Fibroblast of skin of right biceps (primary cell): ENCODE data around the gene FAM43A.

Source experiments
- DNase-seq: peaks from one replicate; pipeline ENCODE4 v3.0.0-alpha.2; 2013

Gene FAM43A

GRCh38 chr3:194685718-194686413 is at the start of gene FAM43A:
Gene FAM43A (plus strand): TSS chr3:194685883. CDS start chr3:194686827, 944 bp downstream.
- peak; percentile 96 for DNase-seq

GRCh38 chr3:194637066-194637465 is 48.6 kb upstream of the FAM43A start:
- DNase-seq, result no peak

GRCh38 chr3:194637541-194638400 is 47.9 kb upstream of the FAM43A start:
- DNase-seq, result no peak

- DNase-seq, result no peak
Measured at GRCh38 chr3:194638991-194639605, 46.6 kb upstream of the FAM43A start.

- DNase-seq, result peak; percentile 23
Measured at GRCh38 chr3:194640829-194641228, 44.9 kb upstream of the FAM43A start.

GRCh38 chr3:194642769-194643168 is 42.9 kb upstream of the FAM43A start:
- DNase-seq, result no peak

GRCh38 chr3:194647747-194648146 is 37.9 kb upstream of the FAM43A start:
- no peak for DNase-seq

- DNase-seq, result peak; percentile 32
Measured at GRCh38 chr3:194654443-194654842, 31.2 kb upstream of the FAM43A start.

GRCh38 chr3:194657439-194657838 is 28.2 kb upstream of the FAM43A start:
- DNase-seq, result no peak

GRCh38 chr3:194658477-194659242 is 27.0 kb upstream of the FAM43A start:
- no peak for DNase-seq

- DNase-seq, result no peak
Measured at GRCh38 chr3:194659778-194660177, 25.9 kb upstream of the FAM43A start.

GRCh38 chr3:194661374-194661773 is 24.3 kb upstream of the FAM43A start:
- no peak for DNase-seq

GRCh38 chr3:194661946-194662345 is 23.7 kb upstream of the FAM43A start:
- DNase-seq, result no peak

- DNase-seq, result no peak
Measured at GRCh38 chr3:194664857-194665256, 20.8 kb upstream of the FAM43A start.

- DNase-seq, result no peak
Measured at GRCh38 chr3:194667363-194667762, 18.3 kb upstream of the FAM43A start.

GRCh38 chr3:194671511-194671899 is 14.2 kb upstream of the FAM43A start:
- DNase-seq, result peak; percentile 44

- DNase-seq, result peak; percentile 96
Measured at GRCh38 chr3:194671900-194672808, 13.5 kb upstream of the FAM43A start, which contains the start of gene LSG1. Gene LSG1 (minus strand): TSS chr3:194672191. CDS start chr3:194672162, 29 bp downstream.

- no peak for DNase-seq
Measured at GRCh38 chr3:194672876-194673275, 12.8 kb upstream of the FAM43A start.

GRCh38 chr3:194673761-194674160 is 11.9 kb upstream of the FAM43A start:
- DNase-seq, result no peak

GRCh38 chr3:194675081-194675640 is 10.5 kb upstream of the FAM43A start:
- no peak for DNase-seq

- DNase-seq, result no peak
Measured at GRCh38 chr3:194675680-194676079, 10.0 kb upstream of the FAM43A start.
